ENCODE results near the gene ANKRD30A.
"Not testable (repeated sequence)": the region's sequence is repeated elsewhere in the genome, so short reads cannot be mapped to it uniquely, and the experiment has no call there.

ANKRD30A gene

GRCh38 chr10:37146443-37146842 lies 21.0 kb downstream of the ANKRD30A start:
- H3K27ac ChIP-seq, result no peak overlapping the region
- peak; percentile 59 for TF ChIP-seq CTCF (conservative IDR thresholded peaks at IDR 0.05)

GRCh38 chr10:37162430-37162829 lies 37.0 kb downstream of the ANKRD30A start:
- not testable (repeated sequence) for H3K27ac ChIP-seq

GRCh38 chr10:37171945-37172344 lies 46.5 kb downstream of the ANKRD30A start:
- not testable (repeated sequence) for H3K27ac ChIP-seq

GRCh38 chr10:37178296-37178695 lies 52.9 kb downstream of the ANKRD30A start:
- not testable (repeated sequence) for H3K27ac ChIP-seq

- peak overlapping the region; percentile 34; the same call in 1 of the 2 replicates for H3K27ac ChIP-seq
These were observed 57.3 kb downstream of the ANKRD30A start for GRCh38 chr10:37182719-37183118.

- no peak overlapping the region for H3K27ac ChIP-seq
- TF ChIP-seq CTCF (conservative IDR thresholded peaks at IDR 0.05), result no peak
These were observed 80.7 kb downstream of the ANKRD30A start for GRCh38 chr10:37206132-37206531.

GRCh38 chr10:37220866-37221265 lies 95.5 kb downstream of the ANKRD30A start:
- H3K27ac ChIP-seq, result no peak overlapping the region
- no peak for TF ChIP-seq CTCF (conservative IDR thresholded peaks at IDR 0.05)

GRCh38 chr10:37222046-37222445 lies 96.6 kb downstream of the ANKRD30A start:
- TF ChIP-seq CTCF (conservative IDR thresholded peaks at IDR 0.05), result no peak
- no peak overlapping the region for H3K27ac ChIP-seq

- no peak for TF ChIP-seq CTCF (conservative IDR thresholded peaks at IDR 0.05)
- H3K27ac ChIP-seq, result no peak overlapping the region
These were observed 99.8 kb downstream of the ANKRD30A start for GRCh38 chr10:37225163-37225562.

GRCh38 chr10:37226524-37226923 lies 101.1 kb downstream of the ANKRD30A start:
- no peak overlapping the region for H3K27ac ChIP-seq
- no peak for TF ChIP-seq CTCF (conservative IDR thresholded peaks at IDR 0.05)

All from VCaP (cell line).